K562 (cell line): Measurements from ENCODE around the gene DOCK1. TPM values are rescaled to one million over a fixed set of nuclear protein-coding genes. Genes with fewer than 3 reads are reported as not detected.

Experiments
- ATAC-seq: fragments of 200-7000 bp; cut with Tn5 transposase; 3 replicates; pipeline ENCODE4 v1.9.1; 2020; ENCODE audit warnings: moderate library complexity
- BruUV-seq: library from RNA; stranded (reverse); fragments of 400-500 nt; replicated peaks from 2 replicates; lab custom pipeline; 2021; lab: Mats Ljungman, UMichigan
- CTCF ChIA-PET: fragments of 300-600 bp; formaldehyde crosslinking; extraction: SDS; loops from one replicate; lab custom pipeline; 2021; ENCODE audit warnings: low intra/inter-chr PET ratio; lab: Yijun Ruan, JAX
- POLR2A ChIA-PET: fragments of 300-600, 350-650 bp; sonication (Branson Sonifier 250); formaldehyde crosslinking; extraction: SDS; loops from one replicate; lab custom pipeline; 2021; ENCODE audit warnings: antibody characterized with exemption, inconsistent platforms; lab: Yijun Ruan, JAX
- DNase-seq, 4 experiments: peaks; one replicate each; pipeline versions ENCODE4 v3.0.0 to v3.0.0-alpha.2; 2011 to 2018; ENCODE audit warnings: low spot score in 3 of 4, mixed read lengths in 3 of 4; ENCODE audit errors: extremely low read depth in 1 of 4
- FAIRE-seq: peaks from 2 replicates; lab custom pipeline; 2011; peaks lifted over from hg19 to GRCh38; lab: Jason Lieb, UNC
- H2AFZ ChIP-seq: 2 replicates; pipeline ENCODE4 v1.6.0; 2011; ENCODE audit warnings: low read depth, low read length, control low read depth, inconsistent platforms
- H3K27ac ChIP-seq: fragments of 200-600 bp; 3 replicates; pipeline ENCODE4 v1.8.0; 2011; ENCODE audit warnings: low read depth, mild to moderate bottlenecking, control low read depth, inconsistent platforms, low read length, moderate library complexity, mixed read lengths; ENCODE audit errors: extremely low read depth
- H3K27me3 ChIP-seq, 2 experiments: fragments of 300-600 bp in 1 of 2; 2 replicates in 1 of 2; 3 replicates in 1 of 2; pipeline versions ENCODE4 v1.6.0 to v1.8.0; 2011; ENCODE audit warnings: inconsistent platforms in 2 of 2, low read length in 2 of 2, mild to moderate bottlenecking in 1 of 2, mixed read lengths in 1 of 2, moderate library complexity in 1 of 2; ENCODE audit not compliant: control insufficient read depth in 2 of 2, insufficient read depth in 2 of 2
- H3K36me3 ChIP-seq: fragments of 300-600 bp; 3 replicates; pipeline ENCODE4 v1.8.0; 2011; ENCODE audit warnings: mild to moderate bottlenecking, low read length, inconsistent platforms; ENCODE audit not compliant: control insufficient read depth, insufficient read depth
- H3K4me1 ChIP-seq, 2 experiments: fragments of 200-600 bp in 1 of 2; replicated peaks in 1 of 2; 2 replicates in 1 of 2; 3 replicates in 1 of 2; pipeline versions ENCODE4 v1.5.1 to v1.8.0; 2011; ENCODE audit warnings: inconsistent platforms in 2 of 2, low read length in 2 of 2, mild to moderate bottlenecking in 1 of 2, mixed read lengths in 1 of 2, moderate library complexity in 1 of 2; ENCODE audit not compliant: control insufficient read depth in 2 of 2, insufficient read depth in 2 of 2
- H3K4me2 ChIP-seq: 2 replicates; pipeline ENCODE4 v1.6.1; 2011; ENCODE audit warnings: low read length, control low read depth, inconsistent platforms, mixed read lengths; ENCODE audit not compliant: insufficient read depth
- H3K4me3 ChIP-seq: fragments of 200-600 bp; sonication (generic), shearing (Covaris generic); 2 replicates; pipeline ENCODE4 v1.5.1; 2016; ENCODE audit warnings: control low read depth, inconsistent platforms
- H3K79me2 ChIP-seq: fragments of 200-600 bp; 3 replicates; pipeline ENCODE4 v1.8.0; 2011; ENCODE audit warnings: low read length, inconsistent platforms; ENCODE audit not compliant: control insufficient read depth, insufficient read depth
- H3K9ac ChIP-seq, 2 experiments: 2 replicates each; pipeline versions ENCODE4 v1.6.0 to v1.6.1; 2011; ENCODE audit warnings: low read depth in 2 of 2, low read length in 2 of 2, control low read depth in 1 of 2, inconsistent platforms in 1 of 2, mild to moderate bottlenecking in 1 of 2, mixed read lengths in 1 of 2; ENCODE audit not compliant: insufficient read depth in 1 of 2
- H3K9me1 ChIP-seq: one replicate; pipeline ENCODE4 v1.6.0; 2011; ENCODE audit warnings: inconsistent platforms, mild to moderate bottlenecking, low read length, moderate library complexity; ENCODE audit not compliant: control insufficient read depth, insufficient read depth
- H3K9me3 ChIP-seq: replicated peaks from 2 replicates; pipeline ENCODE4 v1.5.1; 2011; ENCODE audit warnings: low read depth, low read length, inconsistent platforms; ENCODE audit not compliant: control insufficient read depth, insufficient read depth
- H4K20me1 ChIP-seq: replicated peaks from 2 replicates; pipeline ENCODE4 v1.6.1; 2011; ENCODE audit warnings: low read length, inconsistent platforms, mixed read lengths; ENCODE audit not compliant: control insufficient read depth, insufficient read depth
- CEBPZ ChIP-seq: fragments of 150-350 bp; IDR thresholded peaks from 2 replicates; pipeline ENCODE4 v1.6.1; 2014; ENCODE audit warnings: low read depth, mild to moderate bottlenecking, low read length, borderline replicate concordance
- ETS2 ChIP-seq: IDR thresholded peaks from 2 replicates; pipeline ENCODE4 v1.6.1; 2016; ENCODE audit warnings: borderline replicate concordance, missing genetic modification characterization, mild to moderate bottlenecking, moderate library complexity, missing compliant biosample characterization; ENCODE audit not compliant: poor library complexity, severe bottlenecking
- KAT7 ChIP-seq: sonication (generic); formaldehyde crosslinking; IDR thresholded peaks from 2 replicates; pipeline ENCODE4 v1.8.0; 2022; ENCODE audit warnings: missing genetic modification reagents, mild to moderate bottlenecking, borderline replicate concordance
- MED1 ChIP-seq: sonication (generic); formaldehyde crosslinking; IDR thresholded peaks from 2 replicates; pipeline ENCODE4 v1.8.1; 2023; ENCODE audit warnings: missing genetic modification reagents, borderline replicate concordance
- NR2F6 ChIP-seq: fragments of 450-650 bp; formaldehyde crosslinking; IDR thresholded peaks from 2 replicates; pipeline ENCODE4 v1.4.0; 2020; ENCODE audit warnings: mild to moderate bottlenecking
- PHB ChIP-seq: fragments of 250-450 bp; sonication (Bioruptor Pico); IDR thresholded peaks from 2 replicates; pipeline ENCODE4 v1.5.0; 2021
- PTRF ChIP-seq: fragments of 450-650 bp; IDR thresholded peaks from 2 replicates; pipeline ENCODE4 v1.6.1; 2016; ENCODE audit warnings: mild to moderate bottlenecking, missing genetic modification characterization, missing compliant biosample characterization
- RBBP5 ChIP-seq: fragments of 200-600 bp; sonication (generic); IDR thresholded peaks from 2 replicates; pipeline ENCODE4 v1.6.1; 2012; ENCODE audit warnings: borderline replicate concordance, mild to moderate bottlenecking, low read length, control low read depth, inconsistent platforms; ENCODE audit not compliant: insufficient read depth, poor library complexity, severe bottlenecking
- SMAD3 ChIP-seq: fragments of 450-650 bp; formaldehyde crosslinking; conservative IDR thresholded peaks from 2 replicates; pipeline ENCODE4 v1.4.0; 2020; ENCODE audit warnings: mild to moderate bottlenecking
- SPI1 ChIP-seq: IDR thresholded peaks from 2 replicates; pipeline ENCODE4 v1.6.1; 2011; ENCODE audit warnings: low read depth, low read length, control low read depth, borderline replicate concordance
- YY1 ChIP-seq, 3 experiments: IDR thresholded peaks; 2 replicates each; pipeline ENCODE4 v1.6.1; 2011; ENCODE audit warnings: low read length in 2 of 3, mild to moderate bottlenecking in 2 of 3, moderate library complexity in 2 of 3, borderline replicate concordance in 1 of 3, control low read depth in 1 of 3, low read depth in 1 of 3; ENCODE audit not compliant: insufficient read depth in 3 of 3, insufficient replicate concordance in 2 of 3, control insufficient read depth in 1 of 3, insufficient read length in 1 of 3; ENCODE audit errors: extremely low read depth in 1 of 3
- ZNF699 ChIP-seq: fragments of 250-450 bp; sonication (Bioruptor Pico); IDR thresholded peaks from 2 replicates; pipeline ENCODE4 v1.8.0; 2021; ENCODE audit warnings: mild to moderate bottlenecking, moderate library complexity; ENCODE audit not compliant: insufficient replicate concordance
- WGBS: fragments of 100-300 bp; shearing (Covaris generic); methylation state at CpG from one replicate; pipeline ENCODE4 v1.1.6; 2016; ENCODE audit warnings: low coverage, mixed read lengths; ENCODE audit not compliant: insufficient coverage; ENCODE audit errors: missing lambda C conversion rate; 5-methylcytosine and 5-hydroxymethylcytosine counted together
- in situ Hi-C: fragments of 300-500 bp; cut with MboI; formaldehyde crosslinking; loops from 4 replicates; pipeline ENCODE4 v1.15.0; 2018; ENCODE audit warnings: inconsistent platforms, mixed read lengths
- intact Hi-C: fragments of 100-400 bp; cut with micrococcal nuclease; formaldehyde crosslinking; loops from 2 replicates; pipeline ENCODE4 v1.14.2; 2022
- polyA plus RNA-seq, 8 experiments: library from polyadenylated mRNA; depleted of rRNA in 4 of 8; stranded (reverse) in 5 of 8; unstranded in 3 of 8; fragments of >200 nt; fragmentation: Nextera tagmentation in 2 of 8; fragmentation: Illumina TruSeq in 1 of 8; extraction: Ambion mirVana in 2 of 8; extraction: Trizol in 1 of 8; gene quantifications; 2 replicates each; pipeline versions ENCODE4 v1.2.1 to v1.2.3, GENCODE V29; 2011 to 2014; ENCODE audit warnings: inconsistent platforms in 1 of 8, missing spikeins in 1 of 8
- total RNA-seq, 7 experiments: library from RNA; depleted of rRNA in 6 of 7; stranded (reverse); fragments of >200 nt in 6 of 7; fragmentation: Illumina TruSeq in 2 of 7; extraction: Trizol in 2 of 7; gene quantifications; 2 replicates each; pipeline versions ENCODE4 v1.2.1 to v1.2.3, GENCODE V29; 2011 to 2021; ENCODE audit warnings: low replicate concordance in 1 of 7

DOCK1 gene
- total and polyA plus RNA-seq, 9 of the 15 experiments (the other 6 are each of a cell fraction or from before 2014, with no cell fraction given) = 0.31 TPM; not detected in 8

DNA sequence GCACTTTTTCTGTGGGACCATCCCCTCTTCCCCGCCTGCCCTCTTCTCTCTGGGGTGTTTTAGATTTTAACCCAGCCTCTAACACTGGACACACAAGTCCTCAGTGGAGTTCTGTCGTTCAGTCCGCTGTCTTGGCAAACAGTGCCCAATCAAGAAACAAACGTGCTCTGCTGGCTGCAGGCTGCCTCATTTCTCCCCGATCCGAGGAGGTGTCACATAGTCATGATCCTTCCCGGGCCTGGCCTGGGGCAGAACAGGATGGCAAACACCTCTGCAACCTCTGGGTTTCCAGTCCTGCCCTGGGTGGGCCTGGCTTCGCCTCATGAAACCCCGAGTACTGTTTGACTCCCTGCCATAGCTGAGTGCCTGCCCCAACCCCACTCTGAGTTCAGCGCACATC lies 402.1 kb downstream of the DOCK1 start:
- H3K27me3 ChIP-seq = no peaks in the 10 kb centered on the region
- H2AFZ ChIP-seq = no peak overlapping the region
- H3K4me1 ChIP-seq = no peaks in the 10 kb centered on the region
- H3K36me3 ChIP-seq = no peaks in the 10 kb centered on the region
- intact Hi-C loops (no loop called here), in situ Hi-C loops (no loop called here)
- DNase-seq = no peak
- H3K27ac ChIP-seq = no peak overlapping the region
- no peak overlapping the region for H3K4me2 ChIP-seq
- H4K20me1 ChIP-seq = no peaks in the 10 kb centered on the region
- H3K9ac ChIP-seq = no peak overlapping the region
- WGBS = 0% methylated on average over 7 of the region's 10 CpGs
- no peak for ATAC-seq
- no peaks in the 10 kb centered on the region for H3K9me3 ChIP-seq
- CTCF ChIA-PET = no interaction called here
- no TSS peak for BruUV-seq
- no peak overlapping the region for H3K4me3 ChIP-seq
- H3K9me1 ChIP-seq = no peaks in the 10 kb centered on the region
- FAIRE-seq = no peak
- no peak for TF ChIP-seq PHB (CRISPR knock-in tag)
- no peak for TF ChIP-seq KAT7 (CRISPR knock-in tag)
- no peak for TF ChIP-seq PTRF
- no peak for TF ChIP-seq NR2F6
- TF ChIP-seq SPI1 = no peak
- no peak for TF ChIP-seq MED1 (CRISPR knock-in tag)
- no peak for TF ChIP-seq ZNF699 (CRISPR knock-in tag)
- TF ChIP-seq YY1 (IDR thresholded peaks at IDR 0.05; ENCODE audit: borderline replicate concordance in 1 of 3, control insufficient read depth in 1 of 3, extremely low read depth in 1 of 3, insufficient read depth in 3 of 3, insufficient read length in 1 of 3, insufficient replicate concordance in 2 of 3, low read depth in 1 of 3, low read length in 2 of 3) = no peak
- TF ChIP-seq ETS2 (tag) = no peak
- TF ChIP-seq RBBP5 = no peak
- no peak for TF ChIP-seq CEBPZ
- TF ChIP-seq SMAD3 (CRISPR knock-in tag) = no peak
- TF ChIP-seq, all 486 proteins: peak for 0
- H3K79me2 ChIP-seq = no peaks in the 10 kb centered on the region
- POLR2A ChIA-PET = no interaction called here
